Skin of body (tissue), 2 donors: ENCODE data around the gene KRTAP10-7. TPM values are rescaled to one million over a fixed set of nuclear protein-coding genes. Genes with fewer than 3 reads are reported as not detected.
"Not testable (repeated sequence)": the region's sequence is repeated elsewhere in the genome, so short reads cannot be mapped to it uniquely, and the experiment has no call there.

ENCODE experiments used
- DNase-seq: peaks from one replicate; lab custom pipeline; 2025; lab: John Stamatoyannopoulos, UW
- total RNA-seq: library from RNA; depleted of rRNA; stranded (reverse); fragments of >200 nt; gene quantifications from one replicate; pipeline ENCODE4 v1.2.3, GENCODE V29; 2014

Gene KRTAP10-7
- total RNA-seq, 1 donor from 2014 or later = 0.99 TPM

DNA sequence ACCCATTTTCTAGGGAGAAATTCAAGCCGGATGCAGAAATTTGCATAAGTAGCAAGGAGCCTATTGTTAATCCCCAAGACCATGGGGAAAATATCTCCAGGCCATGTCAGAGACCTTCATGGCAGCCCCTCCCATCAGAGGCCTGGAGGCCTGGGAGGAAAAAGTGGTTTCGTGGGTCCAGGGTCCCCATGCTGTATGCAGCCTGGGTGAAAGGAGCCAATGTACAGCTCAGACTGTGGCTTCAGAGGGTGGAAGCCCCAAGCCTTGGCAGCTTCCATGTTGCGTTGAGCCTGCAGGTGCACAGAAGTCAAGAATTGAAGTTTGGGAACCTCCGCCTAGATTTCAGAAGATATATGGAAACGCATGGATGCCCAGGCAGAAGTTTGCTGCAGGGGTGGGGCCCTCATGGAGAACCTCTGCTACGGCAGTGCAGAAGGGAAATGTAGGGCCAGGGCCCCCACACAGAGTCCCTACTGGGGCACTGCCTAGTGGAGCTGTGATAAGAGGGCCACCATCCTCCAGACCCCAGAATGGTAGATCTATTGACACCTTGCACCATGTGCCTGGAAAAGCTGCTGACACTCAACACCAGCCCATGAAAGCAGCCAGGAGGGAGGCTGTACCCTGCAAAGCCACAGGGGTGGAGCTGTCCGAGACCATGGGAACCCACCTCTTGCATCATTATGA is 9.9 kb downstream of the KRTAP10-7 start:
- DNase-seq = not testable (repeated sequence)

DNA sequence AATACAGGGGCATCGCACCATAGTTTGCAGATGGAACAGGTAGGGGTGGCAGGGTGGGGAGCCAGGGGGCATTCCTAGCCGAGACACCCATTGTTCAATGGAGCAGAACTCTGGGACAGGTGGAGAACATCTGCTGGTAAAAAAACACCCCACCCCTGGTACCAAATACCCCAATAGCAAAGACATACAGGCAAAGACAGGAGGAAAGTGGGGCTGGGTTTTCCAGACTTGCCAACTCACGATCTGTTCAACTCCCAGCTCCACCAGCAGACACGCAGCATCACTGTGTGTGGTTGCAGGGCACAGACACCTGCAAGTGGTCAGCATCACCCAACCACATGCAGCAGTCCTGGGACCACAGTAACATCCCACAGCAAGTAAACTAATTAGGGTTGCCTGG is 11.2 kb downstream of the KRTAP10-7 start:
- DNase-seq = no peak

DNA sequence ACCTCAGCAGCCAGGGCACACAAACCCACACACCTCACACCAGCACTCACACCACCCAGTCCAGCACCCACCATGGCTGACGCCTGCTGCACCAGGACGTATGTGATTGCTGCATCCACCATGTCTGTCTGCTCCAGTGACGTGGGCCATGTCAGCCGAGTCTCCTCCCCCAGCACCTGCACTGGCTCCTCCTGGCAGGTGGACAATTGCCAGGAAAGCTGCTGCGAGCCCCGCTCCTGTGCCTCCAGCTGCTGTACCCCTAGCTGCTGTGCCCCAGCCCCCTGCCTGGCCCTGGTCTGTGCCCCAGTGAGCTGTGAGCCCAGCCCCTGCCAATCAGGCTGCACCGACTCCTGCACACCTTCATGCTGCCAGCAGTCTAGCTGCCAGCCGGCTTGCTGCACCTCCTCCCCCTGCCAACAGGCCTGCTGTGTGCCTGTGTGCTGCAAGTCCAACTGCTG is 11.7 kb downstream of the KRTAP10-7 start, which contains the start of gene KRTAP10-8:
KRTAP10-8 (plus strand) TSS at position 51 of the 458 bp plus-strand sequence; CDS start at position 73, 22 bp downstream.
- no peak for DNase-seq

DNA sequence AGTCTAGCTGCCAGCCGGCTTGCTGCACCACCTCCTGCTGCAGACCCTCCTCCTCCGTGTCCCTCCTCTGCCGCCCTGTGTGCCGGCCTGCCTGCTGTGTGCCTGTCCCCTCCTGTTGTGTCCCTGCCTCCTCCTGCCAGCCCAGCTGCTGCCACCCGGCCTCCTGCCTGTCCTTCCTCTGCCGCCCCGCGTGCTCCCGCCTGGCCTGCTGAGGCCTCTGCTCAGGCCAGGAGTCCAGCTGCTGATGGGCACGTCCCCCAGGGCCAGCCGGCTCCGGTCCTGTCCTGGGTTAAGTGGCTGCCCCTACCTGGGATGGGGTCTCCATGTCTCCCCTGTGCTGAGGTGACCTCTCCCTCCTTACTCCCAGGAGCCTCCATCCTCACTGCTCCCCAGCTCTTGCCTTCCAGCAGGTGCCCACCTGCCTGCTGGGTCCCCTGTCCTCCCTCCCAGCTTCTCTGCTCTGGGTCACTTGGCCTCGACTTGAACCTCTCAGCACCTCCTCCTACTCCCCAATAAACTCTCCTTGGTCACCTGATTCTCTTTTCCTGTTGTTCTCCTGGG is 12.4 kb downstream of the KRTAP10-7 start:
- DNase-seq = no peak

DNA sequence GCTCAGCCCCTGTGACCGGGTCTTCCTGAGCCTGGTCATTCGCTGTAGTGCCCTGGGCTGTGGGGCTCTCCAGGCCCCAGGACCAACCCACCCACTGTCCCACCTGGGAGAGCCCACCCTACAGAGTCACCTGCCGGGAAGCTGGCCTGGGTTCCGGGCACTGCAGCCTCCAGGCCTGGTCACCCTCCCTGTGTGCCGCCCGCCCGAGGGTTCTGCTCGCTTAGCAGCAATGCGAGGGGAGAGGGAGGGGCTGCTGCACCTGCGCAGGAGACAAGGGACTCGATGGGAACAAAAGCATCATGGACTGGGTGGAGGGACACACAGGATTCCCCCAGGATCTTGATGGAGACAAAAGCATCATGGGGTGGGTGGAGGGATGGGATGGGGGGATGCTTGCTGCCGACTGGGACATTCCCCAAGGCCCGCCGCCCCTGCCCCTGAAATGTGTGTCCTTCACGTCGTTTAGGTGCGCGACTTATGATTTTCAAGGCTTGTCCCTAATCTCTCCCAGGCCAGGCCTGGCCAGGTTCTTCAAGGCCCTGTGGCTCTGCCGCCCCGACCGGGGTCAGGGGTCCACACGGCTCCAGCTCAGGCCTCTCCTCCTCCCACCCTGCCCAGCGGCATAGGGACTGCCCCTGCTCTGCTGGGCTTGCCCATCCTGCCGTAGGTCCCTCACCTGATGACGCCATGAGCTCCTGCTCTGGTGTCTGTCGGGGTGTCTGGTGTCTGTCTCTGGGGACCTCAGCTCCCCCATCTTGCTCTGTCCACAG is 13.2 kb downstream of the KRTAP10-7 start:
- DNase-seq = no peak

DNA sequence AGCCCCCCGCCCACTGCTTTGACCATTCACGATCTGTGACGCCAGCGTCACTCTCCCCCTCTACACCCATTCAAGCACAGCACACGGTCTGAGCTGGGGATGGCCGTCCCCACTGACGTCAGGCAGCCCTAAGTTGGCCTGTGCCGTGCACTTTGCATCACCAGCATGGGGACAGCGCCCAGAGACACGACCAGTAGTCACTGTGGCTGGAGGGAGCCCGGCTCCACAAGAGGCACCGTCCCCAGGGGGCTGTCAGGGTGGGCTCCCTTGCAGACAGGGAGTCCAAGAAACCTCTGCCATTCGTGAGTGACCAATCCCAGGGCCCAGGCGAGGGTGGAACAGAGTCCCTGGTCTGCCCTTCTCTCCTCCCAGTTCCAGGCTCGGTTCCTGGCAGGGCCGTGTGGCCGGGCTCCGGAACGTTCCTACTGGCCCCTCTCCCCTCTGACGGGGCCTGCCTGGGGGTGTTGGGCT is 13.8 kb downstream of the KRTAP10-7 start:
- no peak for DNase-seq

DNA sequence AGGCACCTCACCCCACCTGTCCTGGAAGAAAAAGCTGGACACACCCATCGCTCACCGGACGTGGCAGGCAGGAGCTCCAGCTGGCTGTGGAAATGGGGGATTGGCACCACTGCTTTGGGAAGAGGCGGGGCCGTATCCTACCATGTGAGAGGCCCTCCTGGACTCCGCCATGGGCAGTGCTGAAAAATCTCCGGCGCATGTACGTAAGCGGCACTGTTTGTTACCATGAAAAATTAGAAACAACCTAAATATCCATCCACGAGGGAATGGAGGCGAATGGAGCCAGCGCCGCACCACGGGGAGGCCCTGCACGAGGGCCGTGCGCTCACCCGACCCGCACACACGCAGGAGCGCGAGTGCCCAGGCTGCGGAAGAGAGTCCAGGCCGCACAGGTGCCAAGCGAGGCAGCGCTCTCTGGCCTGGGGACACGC is 14.6 kb downstream of the KRTAP10-7 start:
- no peak for DNase-seq

DNA sequence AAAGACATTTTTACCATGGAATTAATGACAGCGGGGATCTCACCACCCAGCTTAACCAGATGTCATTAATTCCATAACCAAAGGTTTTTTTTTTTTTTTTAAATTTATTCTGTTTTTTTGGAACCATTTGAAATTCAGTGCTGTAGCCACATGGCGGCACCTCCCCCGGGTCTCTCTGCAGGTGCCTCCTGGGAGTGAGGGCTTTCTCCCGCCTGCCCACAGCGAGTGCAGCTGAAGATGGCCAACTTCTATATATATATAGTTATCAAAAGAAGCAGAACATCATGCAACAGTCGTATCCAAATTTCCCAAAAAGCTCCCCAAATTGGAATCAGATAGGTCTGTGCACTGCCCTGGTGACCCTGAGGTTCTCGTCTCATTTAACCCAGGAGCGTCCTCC is 15.1 kb downstream of the KRTAP10-7 start:
- DNase-seq = no peak

DNA sequence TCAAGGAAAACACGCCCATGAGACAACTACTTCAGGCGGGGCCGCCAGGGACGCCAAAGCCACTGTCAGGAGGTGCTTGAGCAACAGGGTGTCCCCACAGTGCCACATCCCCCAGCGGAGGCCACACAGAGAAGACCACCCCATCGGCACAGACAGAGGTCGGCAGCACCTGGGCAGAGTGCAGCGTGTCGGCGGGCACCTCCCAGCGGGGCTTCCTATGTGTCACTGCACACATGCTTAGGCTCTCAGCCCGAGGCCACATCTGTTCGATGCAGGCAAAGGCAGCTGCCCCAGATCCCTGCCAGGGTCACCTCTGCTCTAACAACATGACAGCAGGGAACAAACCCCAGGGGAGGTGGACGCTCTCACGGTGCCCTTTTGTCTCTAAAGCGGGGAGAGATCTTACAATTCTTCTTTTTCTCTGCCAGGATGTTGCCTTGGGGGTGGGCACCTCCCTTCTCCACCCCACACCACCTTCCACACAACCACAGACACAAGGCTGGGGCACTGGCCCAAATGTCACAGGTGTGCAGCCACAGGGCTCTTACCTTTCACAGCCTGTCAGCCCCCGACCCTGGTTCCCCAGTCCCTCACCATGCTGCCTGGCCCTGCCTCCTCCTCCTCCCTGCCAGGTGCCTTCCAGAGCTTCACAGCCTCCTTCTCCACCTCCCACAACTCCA is 15.7 kb downstream of the KRTAP10-7 start:
- no peak for DNase-seq

DNA sequence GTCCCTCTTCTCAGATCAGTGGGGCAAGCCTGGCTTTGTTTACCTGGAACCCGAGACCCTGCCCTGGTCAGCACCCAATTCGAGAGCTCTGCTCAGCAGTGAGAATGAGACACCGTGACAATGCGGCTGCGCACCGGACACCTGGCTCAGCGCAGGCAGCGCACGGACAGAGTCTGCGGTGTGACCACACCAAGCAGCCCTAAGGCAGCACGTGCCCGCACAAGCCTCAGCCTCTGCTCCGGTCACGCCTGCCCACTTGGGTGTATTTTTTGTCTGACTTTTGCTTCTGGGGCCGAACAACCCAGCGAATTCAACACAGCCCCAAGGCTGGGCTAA is 16.2 kb downstream of the KRTAP10-7 start:
- no peak for DNase-seq

DNA sequence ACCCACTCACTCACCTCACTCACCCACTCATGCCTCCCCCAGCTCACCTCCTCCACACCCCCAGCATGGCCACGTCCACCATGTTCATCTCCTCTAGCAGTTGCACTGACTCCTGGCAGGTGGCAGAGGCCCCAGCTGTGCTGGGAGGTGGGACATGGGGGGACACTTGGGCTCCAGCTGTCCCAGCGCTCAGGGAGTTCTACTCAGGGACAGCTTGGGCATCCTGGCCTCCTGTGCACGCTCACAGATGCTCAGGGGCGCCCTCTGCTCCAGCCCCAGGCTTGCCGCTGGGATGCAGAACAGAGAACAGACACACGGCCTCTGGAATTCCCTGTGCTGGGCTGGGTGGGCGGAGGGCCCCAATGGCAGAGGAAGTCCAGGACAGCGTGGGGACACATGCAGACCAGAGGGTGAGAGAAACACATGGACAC is 16.7 kb downstream of the KRTAP10-7 start:
- DNase-seq = no peak

DNA sequence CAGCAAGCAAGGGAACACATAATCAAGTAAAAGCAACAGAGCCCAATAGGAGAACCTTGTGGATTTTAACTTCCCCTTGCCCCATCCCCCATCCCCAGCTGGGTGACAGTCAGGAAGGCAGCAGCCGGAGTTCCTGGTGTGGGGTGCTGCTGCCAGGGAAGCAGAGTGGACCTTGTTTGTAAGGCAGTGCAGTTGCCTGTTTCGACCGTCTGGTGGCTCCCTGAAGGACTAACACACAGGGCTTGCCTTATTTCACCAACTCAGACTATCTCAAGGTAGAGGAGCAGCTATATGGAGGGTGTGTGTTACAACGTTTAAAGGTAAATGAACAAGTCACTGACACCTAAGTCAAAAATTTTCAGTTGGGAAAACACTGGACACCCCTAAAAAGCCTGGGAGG is 18.1 kb downstream of the KRTAP10-7 start:
- DNase-seq = no peak

DNA sequence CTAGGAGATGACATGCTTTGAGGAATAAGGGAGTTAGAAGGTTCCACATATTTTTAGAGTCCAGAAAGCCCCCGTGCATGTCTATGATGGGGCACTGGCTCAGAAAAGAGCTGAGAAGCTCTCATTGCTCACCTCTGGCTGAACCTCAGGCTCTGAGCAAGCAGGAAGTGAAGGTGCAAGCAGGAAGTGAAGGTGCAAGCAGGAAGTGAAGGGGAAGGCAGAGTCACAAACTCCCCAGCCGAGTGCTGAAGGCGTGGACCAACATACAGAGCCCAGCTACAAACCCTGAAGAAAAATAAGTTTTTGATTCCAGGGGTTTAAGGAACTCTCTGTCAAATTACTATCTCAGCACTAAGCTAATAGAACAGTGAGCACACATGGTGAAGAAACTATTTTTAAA is 18.5 kb downstream of the KRTAP10-7 start:
- no peak for DNase-seq

DNA sequence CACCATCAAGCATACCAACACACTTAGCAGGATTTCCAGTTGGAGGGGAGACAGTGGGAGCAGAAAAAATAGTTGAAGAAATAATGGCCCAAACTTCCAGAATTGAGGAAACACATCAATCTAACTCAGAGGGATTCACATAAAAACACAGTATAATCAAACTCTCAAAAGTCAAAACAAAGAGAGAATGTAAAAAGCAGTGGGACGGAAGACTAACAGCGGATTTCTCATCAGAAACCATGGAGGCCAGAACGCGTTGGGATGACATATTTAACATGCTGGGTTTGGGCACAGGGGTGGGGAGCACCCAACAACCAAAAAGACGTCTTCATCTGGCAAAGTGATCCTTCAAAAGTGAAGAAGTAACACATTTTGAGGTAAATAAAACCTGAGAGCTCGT is 19.5 kb downstream of the KRTAP10-7 start:
- no peak for DNase-seq

DNA sequence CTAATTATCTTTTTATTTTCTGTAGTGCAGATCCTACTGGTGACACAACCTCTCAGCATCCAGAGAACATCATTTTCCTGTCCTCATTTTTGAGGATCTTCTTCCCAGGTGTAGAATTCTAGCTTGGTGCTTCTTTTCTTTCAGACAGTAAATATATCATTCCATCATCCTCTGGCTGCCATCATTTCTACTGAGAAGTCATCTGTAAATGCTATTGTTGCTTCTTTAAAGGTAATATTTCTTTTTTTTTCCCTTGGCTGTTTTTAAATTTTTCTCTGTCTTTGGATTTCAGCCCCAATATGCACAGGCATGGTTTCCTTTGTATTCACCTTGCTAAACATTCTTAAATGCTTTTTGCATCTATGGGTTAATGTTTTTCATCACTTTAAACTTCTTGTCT is 23.2 kb downstream of the KRTAP10-7 start:
- DNase-seq = no peak

DNA sequence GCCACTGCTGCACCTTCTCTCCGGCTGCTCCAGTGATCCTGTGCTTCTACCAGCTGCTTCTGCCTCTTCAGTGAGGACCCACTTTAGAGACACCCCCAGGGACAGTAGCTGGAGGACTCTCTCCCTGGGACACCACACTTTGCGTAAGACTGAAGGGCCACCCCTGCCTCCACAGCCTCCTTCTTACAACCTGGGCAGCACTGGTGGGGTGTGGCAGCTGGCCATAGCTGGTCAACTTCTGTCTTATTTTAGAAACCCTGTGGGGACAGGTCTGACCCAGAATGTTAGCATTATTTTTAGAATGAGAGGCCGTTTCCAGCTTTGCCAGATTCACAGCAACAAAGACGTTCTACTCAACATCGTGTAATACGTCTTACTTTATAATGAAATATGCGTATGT is 25.4 kb downstream of the KRTAP10-7 start:
- DNase-seq = no peak

DNA sequence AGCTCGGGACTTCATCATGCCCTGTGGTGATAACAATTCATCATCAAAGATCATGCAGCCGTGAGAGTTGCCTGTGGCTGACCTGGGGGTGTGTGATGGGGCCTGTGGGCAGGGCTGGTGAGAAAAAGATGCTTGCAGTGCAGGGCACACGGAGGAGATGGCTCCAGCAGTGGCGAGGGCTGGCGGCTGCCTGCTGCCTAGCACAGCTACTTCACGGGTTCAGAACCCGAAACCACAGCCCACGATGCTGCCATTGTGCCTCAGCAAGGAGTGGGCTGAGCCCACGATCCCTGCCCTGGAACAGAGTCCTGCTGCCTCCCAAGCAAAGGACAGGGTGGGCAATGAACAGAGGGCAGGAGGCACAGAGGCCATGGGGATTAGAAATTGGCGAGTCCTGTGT is 25.9 kb downstream of the KRTAP10-7 start:
- no peak for DNase-seq

DNA sequence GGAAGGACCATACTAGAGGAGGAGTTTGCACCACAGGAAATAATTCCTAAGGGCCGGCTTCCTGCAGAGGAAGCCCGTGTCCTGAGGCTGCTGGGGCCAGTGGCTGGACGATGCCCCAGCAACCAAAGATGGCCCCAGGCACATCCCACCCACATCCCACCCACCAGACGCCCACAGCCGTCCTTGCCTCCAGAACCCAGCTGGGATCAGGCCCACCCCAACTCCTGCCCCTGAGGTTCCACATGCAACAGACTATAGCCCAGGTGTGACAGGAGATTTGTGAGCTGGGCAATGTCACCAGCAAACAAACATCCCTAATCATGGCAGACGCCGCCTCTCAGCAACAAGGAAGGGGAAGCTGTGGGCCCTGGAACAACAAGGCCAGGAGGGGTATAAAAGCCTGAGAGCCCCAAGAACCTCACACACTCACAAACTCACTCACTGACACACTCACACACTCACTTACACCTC is 26.3 kb downstream of the KRTAP10-7 start, which contains the start of gene KRTAP10-9:
KRTAP10-9 (plus strand) TSS at position 421 of the 471 bp plus-strand sequence. CDS start 79 bp downstream, outside the sequence.
- DNase-seq = no peak

DNA sequence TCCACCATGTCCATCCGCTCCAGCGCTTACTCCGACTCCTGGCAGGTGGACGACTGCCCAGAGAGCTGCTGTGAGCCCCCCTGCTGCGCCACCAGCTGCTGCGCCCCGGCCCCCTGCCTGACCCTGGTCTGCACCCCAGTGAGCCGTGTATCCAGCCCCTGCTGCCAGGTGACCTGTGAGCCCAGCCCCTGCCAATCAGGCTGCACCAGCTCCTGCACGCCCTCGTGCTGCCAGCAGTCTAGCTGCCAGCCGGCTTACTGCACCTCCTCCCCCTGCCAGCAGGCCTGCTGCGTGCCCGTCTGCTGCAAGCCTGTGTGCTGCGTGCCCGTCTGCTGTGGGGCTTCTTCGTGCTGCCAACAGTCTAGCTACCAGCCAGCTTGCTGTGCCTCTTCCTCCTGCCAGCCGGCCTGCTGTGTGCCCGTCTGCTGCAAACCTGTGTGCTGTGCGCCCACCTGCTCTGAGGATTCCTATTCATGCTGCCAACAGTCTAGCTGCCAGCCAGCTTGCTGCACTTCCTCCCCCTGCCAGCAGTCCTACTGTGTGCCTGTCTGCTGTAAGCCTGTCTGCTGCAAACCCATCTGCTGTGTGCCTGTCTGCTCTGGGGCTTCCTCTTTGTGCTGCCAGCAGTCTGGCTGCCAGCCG is 26.9 kb downstream of the KRTAP10-7 start:
- DNase-seq = not testable (repeated sequence)

DNA sequence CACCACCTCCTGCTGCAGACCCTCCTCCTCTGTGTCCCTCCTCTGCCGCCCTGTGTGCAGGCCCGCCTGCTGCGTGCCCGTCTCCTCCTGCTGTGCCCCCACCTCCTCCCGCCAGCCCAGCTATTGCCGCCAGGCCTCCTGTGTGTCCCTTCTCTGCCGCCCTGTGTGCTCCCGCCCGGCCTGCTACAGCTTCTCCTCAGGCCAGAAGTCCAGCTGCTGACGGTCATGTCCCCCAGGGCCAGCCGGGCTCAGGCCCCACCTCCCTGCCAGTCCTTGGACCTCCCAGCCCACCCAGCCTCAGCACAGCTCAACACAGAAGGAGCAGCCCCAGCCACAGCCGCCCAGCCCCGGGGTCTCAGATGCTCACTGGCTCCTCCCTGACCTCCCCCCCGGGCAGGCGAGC is 27.4 kb downstream of the KRTAP10-7 start:
- DNase-seq = not testable (repeated sequence)
